Midbrain (tissue), 1 donor: ENCODE measurements around the gene ADAMTSL4.

ENCODE experiments used
- DNase-seq: peaks from one replicate; lab custom pipeline; 2025; lab: John Stamatoyannopoulos, UW

ADAMTSL4 gene

DNA sequence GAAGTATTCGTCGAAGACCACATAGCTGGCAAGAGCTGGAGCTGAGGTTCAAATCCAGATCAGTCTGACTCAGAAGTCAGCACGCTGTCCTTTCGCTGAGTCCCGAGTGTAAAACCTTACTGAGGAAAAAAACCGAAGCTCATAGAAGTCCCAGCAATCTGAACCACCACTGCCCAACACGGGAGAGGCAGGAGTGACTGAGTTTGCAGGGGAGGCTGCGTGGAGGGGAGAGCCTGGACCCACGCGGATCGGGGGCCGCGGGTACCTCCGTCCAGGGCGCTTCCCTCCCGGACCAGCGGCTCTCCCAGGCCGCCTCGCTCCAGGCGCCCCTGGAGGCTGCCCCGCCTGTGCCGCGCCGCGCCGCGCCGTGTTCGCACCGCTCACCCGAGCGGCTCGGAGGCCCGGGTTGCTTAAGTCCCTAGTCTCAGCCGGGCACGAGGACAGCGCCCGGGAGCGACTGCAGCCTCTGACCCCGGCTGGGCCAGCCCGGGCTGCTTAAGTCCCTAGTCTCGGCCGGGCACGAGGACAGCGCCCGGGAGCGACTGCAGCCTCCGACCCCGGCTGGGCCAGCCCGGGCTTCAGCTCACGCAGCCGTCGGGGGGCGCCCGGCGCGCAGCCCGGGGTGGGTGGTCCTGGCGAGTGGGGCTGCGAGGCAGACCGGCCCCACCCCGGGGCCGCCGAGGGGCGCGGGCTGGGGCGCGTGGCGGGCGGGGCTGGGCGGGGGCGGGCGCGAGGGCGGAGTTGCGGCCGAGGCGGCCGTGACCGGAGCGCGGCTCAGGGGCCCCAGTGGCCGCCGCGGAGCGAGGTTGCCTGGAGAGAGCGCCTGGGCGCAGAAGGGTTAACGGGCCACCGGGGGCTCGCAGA, at the start of gene ADAMTSL4:
TSS of gene ADAMTSL4 (plus strand) at position 777 of the 864 bp plus-strand sequence. CDS start 2,881 bp downstream, outside the sequence.
- peak; percentile 21 for DNase-seq

DNA sequence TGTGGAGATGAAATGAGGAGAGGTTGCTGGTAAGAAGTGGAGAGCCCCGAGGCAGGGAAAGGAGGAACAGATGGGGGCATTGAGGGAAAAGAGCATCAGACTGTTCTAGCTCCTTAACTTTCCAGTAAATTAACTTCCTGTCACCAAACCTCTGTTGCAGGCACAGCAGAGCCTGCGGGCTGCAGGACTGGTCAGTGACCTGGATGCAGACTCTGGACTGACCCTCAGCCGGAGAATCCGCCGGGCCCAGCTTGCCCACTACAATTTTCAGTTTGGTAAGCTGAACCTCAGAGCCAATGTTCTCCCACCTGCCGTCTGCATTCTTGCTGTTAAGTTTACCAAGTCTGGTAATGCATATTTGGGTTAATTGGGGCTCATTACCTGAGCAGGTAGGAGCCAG, 43.8 kb upstream of the ADAMTSL4 start:
- DNase-seq: no peak

DNA sequence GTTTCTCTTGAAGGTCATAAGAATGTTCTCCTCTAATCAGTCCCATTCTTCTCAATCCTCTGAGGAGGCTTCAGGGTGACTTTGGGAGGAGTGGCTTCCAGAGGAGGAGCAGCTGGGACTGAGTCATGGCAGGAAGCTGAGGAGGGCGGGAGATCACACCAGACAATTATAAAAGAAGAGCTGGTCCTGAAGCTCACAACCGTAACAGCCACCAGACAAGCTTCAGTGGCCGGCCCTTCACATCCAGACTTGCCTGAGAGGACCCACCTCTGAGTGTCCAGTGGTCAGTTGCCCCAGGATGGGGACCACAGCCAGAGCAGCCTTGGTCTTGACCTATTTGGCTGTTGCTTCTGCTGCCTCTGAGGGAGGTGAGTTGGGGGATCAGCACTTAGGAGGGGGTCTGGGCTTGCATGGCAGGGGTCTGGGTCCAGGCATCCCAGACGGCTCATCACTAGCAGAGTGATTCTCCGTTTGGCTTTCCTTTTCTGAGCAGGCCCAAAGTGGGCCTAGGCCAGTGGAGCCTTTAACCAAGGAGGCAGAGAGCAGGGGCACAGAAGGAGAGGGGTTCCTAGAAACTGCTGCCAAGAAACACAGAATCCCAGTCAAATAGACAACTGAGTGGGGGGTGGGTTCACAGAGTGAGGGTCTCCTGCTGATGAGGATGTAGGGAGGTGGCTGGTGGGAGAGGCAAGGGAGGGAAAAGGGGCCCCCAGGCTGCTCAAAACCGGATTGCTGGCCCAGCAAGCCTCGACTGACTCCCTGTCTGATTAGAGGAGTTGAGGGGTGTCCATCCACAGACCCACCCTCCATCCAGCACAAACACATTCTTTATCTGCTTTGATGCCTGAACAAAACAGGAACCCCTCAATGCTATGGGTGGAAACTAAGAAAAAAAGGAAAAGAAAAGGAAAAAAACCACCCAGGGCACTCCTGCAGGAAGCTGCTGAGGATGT, 41.0 kb upstream of the ADAMTSL4 start, which contains the start of gene ECM1:
TSS of gene ECM1 (plus strand) at position 198 of the 953 bp plus-strand sequence. CDS start at position 299, 101 bp downstream.
- DNase-seq: no peak

DNA sequence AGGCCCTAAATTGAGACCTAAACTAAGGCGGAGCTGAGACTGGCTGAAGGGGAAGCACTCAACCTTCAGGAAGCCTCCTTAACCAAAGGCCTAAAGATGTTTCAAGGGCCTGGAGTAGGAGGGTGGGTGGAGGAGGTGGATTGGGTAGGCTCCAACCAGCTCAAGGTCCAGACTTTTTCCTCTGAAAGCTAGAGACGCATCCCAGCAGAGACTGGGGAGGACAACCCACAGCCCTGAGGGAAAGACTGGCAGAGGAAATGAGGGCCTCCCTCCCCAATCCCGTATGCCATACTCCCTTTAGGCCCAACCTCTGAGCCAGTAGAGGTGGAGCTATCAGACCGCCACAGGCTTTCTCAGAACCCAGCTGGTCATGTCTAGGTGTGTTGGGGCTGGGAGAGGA, 40.2 kb upstream of the ADAMTSL4 start:
- DNase-seq: no peak

DNA sequence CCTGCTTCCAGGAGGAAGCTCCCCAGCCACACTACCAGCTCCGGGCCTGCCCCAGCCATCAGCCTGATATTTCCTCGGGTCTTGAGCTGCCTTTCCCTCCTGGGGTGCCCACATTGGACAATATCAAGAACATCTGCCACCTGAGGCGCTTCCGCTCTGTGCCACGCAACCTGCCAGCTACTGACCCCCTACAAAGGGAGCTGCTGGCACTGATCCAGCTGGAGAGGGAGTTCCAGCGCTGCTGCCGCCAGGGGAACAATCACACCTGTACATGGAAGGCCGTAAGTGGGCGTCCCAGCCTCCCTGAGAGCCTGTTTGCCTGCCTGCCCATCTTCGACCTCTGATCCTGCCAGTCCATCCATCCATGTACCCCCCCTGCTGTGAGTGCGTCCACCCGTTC, 37.7 kb upstream of the ADAMTSL4 start:
- no peak for DNase-seq

DNA sequence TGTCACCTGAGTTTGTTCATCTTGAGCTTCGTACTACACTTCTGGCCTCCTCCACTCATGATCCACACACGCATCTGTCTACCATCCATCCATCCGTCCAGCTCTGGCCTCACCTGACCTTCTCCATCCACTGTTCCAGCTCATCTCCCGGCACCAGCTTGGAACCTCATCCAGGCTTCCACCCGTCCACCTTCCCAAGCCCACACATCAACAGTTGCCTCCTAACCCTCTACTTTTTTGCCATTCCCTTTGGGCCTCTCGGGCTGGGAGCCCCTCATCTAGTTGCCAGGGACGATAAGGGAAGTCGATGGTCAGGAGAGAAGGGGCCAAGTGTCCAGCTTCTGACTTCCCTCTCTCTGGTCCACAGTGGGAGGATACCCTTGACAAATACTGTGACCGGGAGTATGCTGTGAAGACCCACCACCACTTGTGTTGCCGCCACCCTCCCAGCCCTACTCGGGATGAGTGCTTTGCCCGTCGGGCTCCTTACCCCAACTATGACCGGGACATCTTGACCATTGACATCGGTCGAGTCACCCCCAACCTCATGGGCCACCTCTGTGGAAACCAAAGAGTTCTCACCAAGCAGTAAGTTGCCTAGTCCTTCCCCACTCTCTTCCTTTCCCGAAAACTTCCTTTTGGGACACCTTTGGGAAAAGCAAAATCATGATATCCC, 37.1 kb upstream of the ADAMTSL4 start:
- no peak for DNase-seq

DNA sequence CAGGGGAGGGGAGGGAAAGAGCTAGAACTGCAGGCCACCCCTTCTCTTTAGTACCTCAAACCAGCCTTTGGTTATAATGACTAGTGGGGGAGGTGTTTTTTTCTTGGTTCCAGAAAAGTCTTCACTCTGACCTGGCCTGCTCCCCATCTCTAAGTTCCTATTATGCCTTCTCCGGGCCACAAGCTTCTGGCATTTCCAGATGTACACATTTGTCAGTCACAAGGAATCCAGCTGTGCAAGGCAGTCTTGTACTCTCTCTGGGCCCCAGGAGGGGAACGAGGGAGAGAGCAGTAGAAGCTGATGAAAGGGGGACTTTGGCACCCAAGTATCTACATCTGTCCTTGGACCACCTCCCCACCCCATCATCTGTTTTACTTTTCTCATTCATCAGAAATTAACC, 36.4 kb upstream of the ADAMTSL4 start:
- DNase-seq: no peak

DNA sequence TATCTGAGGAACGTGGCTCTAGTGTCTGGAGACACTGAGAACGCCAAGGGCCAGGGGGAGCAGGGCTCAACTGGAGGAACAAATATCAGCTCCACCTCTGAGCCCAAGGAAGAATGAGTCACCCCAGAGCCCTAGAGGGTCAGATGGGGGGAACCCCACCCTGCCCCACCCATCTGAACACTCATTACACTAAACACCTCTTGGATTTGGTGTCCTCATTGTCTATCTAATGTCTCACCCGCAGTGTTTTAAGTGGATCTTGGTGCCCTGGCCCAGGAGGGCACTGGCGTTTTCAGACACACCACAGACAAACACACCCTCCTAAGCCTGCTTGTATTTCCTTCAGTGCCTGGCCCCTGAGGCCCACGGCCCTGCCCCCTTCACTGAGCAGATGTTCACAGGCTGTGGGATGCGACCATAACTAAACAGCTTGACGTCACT, 35.8 kb upstream of the ADAMTSL4 start:
- no peak for DNase-seq

DNA sequence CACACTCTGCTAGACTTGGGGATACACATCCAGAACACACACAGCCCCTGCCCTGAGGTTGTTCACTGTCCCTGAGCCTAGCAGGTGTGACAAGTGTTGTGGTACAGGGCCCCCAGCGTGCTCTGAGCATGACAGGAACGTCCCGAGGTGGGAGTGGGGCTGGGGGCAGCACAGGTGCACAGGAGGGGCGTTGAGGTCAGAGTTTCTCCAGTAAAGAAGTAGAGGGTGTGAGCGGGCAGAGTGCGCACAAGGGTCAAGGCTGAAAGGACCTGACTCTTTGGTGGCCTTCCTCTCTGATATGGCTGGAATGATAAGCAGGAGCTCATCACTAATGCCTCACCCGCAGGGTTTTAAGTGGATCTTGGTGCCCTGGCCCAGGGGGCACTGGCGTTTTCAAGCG, 34.9 kb upstream of the ADAMTSL4 start:
- DNase-seq: no peak

DNA sequence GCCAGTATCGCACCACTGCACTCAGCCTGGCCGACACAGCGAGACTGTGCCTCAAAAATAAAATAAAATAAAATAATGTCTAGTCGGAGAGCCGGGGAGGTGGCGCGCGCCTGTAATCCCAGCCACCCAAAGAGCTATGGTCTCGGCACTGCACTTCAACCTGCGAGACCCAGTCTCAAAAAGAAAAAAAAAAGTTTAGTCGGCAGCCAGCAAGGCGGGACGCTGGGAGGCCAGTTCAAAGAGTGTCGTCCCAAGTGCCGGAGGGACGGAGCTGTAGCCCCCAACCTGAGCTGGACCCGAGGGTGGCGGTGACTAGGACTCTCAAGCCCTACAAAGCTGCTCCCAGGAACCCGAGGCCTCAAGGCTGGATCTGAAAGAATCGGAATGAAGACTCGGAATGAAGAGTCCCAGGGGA, 34.3 kb upstream of the ADAMTSL4 start:
- no peak for DNase-seq

DNA sequence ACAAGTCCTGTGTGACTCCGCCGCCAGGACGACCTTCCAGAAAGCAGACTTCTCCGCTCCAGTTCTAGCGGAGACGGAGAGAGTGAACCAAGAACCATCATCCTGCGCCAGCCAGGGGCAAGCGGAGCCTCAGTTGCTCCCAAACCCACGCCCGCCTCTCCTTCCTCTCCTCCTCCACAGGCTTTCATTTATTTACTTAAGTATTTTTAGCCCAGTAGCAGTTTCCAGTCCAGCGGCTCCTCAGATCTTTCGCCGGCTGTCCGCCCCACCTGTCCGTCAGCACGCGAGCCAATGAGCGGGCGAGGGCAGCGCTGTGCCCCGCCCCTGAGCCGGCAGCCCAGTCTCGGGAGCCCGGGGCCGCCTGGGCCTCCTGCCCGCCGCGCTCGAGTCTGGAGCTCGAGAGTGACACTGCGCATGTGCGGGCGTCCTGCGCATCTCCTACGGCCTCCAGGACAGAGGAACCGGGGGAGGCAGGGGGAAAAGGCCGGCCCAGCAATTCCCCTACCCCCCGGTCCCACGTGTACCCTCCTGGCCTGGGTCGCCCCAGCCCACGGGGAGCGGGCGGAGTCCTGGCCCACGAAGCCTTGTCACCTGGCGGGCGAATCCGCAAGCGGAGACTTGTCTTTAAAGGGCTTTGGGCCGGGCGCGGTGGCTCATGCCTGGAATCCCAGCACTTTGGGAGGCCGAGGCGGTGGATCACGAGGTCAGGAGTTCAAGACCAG, 33.7 kb upstream of the ADAMTSL4 start, which contains the start of gene FALEC:
TSS of gene FALEC (plus strand) at position 425 of the 722 bp plus-strand sequence.
- peak; percentile 96 for DNase-seq

DNA sequence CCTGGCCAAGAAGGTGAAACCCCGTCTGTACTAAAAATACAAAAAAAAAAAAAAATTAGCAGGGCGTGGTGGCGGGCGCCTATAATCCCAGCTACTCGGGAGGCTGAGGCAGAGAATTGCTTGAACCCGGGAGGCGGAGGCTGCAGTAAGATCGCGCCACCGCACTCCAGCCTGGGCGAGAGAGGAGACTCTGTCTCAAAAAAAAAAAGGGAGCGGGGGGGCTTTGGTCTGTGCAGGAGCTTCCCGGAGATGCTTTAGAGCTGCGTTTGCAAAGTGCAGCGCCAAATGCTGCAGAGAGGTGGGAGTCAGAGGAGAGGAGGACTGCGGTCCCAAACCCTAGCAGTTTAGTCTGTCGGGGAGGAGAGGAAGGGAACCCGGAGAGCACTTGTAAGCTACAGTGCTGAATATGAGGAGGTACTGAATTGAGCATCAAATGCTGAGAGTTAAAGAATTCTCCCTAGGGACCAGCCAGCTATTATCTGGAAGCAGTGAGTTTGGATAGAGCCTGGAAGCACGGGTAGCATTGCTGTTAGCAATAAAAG, 33.1 kb upstream of the ADAMTSL4 start:
- no peak for DNase-seq

DNA sequence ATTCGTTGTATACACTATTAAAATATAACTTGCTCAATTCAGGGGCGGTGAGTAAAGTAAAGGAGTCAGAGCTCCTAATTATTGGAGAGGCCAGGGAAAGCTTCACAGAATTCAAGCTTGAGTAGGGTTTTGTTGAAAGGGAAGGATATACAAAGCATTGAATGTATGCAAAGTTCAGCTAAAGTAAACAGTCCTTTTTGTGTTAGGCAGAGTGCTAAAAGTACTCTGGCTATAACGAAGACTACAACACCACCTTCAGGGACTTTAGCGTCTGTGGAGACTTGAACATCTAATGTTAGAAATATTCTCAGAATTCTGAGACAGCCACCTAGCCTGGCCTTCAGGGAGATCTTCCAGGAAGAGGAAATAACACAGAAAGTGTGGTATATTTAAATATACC, 32.6 kb upstream of the ADAMTSL4 start:
- DNase-seq: no peak

DNA sequence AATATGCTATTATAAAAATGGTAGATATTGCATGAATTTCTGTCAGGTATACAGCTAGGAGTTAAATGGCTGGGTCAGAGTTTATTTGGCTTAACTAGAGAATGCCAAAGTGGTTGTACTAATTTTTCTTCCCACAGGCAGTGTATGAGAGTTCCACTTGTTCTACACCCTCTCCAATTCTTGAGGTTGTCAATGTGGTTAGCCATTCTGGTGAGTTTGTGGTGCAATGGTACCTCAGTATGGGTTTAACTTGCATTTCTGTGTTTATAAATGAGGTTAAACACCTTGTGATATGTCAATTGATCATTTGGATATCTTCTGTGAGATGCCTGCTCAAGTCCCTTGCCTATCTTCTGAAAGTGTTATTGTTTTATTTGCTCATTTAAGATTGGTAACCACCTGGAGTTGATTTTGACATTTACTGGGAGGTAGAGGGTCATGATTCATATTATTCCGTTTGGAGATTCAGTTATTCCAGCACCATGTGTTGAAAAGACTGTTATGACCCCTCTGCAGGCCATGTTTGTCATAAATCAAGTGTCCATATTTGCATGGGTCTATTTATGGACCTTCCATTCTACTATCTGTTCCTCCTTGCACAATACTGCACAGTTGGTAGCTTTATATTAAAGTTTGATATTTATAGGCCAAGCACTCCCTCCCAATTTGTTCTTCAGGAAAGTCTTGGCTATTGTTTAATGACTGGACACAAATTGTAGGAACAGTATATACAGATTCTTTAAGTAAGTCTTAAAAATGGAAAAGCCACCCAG, 27.8 kb upstream of the ADAMTSL4 start:
- no peak for DNase-seq

DNA sequence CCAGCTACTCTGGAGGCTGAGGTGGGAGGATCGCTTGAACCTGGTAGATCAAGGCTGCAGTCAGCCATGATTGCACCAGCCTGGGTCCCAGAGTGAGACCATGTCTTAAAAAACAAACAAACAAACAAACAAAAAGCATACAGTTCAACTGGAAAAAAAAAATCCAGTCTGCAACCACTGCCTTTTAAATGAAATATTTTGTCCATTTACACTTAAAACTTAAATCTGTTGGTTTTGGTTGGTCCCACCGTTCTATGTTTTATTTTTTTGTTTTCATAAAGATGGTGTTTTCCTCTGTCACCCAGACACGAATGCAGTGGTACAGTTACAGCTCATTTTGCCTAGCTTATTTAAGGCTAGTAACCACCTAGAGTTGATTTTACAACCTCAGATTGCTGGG, 23.9 kb upstream of the ADAMTSL4 start:
- no peak for DNase-seq

DNA sequence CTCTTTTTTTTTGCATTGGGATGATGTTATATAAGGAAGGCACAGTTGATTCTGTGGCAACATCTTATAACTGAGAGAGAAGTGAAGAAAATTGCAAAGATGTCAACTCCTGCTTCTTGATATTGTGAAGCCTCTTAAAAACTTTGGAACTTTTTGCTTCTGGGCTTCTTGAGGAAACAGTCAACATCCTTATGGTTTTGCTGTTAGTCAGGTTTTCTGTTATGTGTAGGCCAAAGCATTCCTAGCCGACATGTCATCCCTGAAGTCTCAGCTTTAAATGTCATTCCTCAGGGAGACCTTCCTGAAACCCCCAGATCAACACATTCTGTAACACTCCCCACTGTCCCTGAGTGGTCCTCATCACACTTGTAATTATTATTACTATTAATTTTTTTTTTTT, 21.0 kb upstream of the ADAMTSL4 start:
- DNase-seq: no peak

DNA sequence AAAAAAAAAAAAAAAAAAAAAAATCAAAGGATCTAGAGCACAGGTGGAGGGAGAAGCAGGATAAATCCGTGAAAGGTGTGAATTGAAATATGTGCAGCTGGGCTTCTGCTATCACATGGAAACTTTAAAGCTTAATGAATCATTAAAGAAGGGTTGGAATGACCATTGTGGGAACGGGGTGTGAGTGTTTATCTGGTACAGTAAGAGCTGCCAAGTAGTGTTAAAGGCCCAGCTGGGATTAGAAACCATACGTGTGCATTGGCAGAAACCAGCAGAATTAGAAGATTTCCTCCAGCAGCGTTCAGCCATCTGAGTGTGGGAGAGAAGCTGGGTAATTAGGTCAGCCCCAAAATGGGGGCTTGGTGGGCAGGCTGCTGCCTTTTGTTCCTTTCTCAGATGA, 20.2 kb upstream of the ADAMTSL4 start:
- DNase-seq: no peak

DNA sequence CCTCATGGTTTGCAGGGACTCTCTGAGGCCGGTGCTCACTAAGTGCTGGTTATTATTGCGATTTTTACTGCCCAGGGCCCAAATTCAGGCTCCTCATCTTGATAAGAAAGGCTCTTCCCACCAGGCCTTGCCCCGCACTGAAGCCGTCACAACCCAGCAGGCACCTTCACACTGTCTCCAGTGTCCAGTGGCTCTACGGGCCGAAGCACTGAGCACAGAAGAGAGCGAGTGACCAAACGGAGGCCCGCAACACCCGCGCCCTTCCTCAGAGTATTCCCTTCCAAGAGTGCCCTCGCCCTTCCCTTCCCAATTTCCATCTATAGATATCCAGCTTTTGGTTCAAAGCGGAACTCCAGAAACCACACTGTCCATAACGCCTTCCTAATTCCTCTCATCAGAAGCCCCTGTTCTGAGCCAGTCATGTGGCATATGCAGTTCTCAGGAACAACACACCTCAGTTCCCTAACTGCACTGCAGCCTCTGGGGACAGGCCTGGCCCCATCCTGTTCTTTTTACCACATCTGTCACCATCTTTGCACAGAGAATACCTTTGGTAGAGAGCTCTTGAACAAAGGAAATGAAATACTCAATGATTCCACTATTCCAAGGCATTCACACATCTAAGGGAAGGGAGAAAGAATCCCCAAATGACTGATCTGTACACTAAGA, 18.6 kb upstream of the ADAMTSL4 start:
- DNase-seq: no peak

DNA sequence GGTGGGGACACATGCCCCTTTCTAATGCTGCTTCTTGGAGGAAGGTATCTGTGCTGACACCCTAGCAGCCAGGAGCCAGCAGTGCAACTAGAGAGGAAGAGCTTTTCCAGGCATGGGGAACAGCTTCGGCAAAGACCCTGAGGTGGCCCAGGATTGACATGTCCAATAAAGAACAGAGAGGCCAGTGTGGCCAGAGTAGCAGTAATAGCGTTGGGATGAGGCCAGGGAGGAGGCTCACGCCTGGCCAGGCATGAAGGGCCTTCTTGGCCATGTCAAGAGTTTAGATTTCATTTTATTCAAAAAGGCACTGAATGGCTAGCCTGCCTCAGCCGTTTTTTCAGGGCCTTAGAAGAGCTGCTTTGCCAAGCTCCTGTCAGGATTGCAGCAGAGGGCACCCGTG, 16.3 kb upstream of the ADAMTSL4 start:
- no peak for DNase-seq

DNA sequence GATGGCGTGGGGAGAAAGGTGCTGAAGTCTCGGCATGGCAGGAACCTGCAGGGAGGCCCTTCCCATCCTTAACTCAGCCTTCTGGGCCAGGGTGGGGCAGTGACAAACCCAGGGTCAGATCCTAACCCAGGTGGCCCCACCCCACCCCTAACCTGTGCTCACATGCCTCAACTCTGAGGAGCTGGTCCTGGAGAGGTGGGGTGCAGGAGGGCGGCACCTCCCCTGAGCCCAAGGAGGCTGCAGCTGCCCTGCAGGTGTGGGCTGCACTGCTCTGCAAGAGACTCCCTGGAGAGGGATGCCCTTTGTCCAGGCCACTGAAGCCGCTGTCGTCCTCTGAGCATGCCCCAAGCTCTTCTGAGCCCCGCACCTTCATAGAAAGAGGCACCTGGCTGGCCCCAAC, 15.2 kb upstream of the ADAMTSL4 start:
- no peak for DNase-seq
